Stomach (tissue), 9 donors: ENCODE data around the gene ATXN1. TPM values are rescaled to one million over a fixed set of nuclear protein-coding genes. Genes with fewer than 3 reads are reported as not detected.

Experiments
- DNase-seq, 2 donors: peaks; one replicate each; pipeline versions ENCODE4 v3.0.0 to v3.0.0-alpha.2; 2013 to 2019
- H3K27ac ChIP-seq, 5 donors: fragments of 200-600 bp in 4 of 5; sonication (generic) in 4 of 5; one replicate each; pipeline ENCODE4 v1.5.1; 2013 to 2019; ENCODE audit warnings: mild to moderate bottlenecking in 1 of 5, moderate library complexity in 1 of 5
- H3K27me3 ChIP-seq, 3 donors: fragments of 200-600 bp; sonication (generic); one replicate each; pipeline ENCODE4 v1.5.1; 2017 to 2019; ENCODE audit warnings: mixed run types in 1 of 3
- H3K36me3 ChIP-seq, 4 donors: fragments of 200-600 bp; sonication (generic); 1 replicate in 3 of 4; 2 replicates in 1 of 4; pipeline ENCODE4 v1.5.1; 2016 to 2019
- H3K4me1 ChIP-seq, 4 donors: fragments of 200-600 bp; sonication (generic); one replicate each; pipeline ENCODE4 v1.5.1; 2016 to 2019
- H3K4me3 ChIP-seq, 4 donors: fragments of 200-600 bp; sonication (generic) in 3 of 4; one replicate each; pipeline ENCODE4 v1.5.1; 2016 to 2019; ENCODE audit warnings: mild to moderate bottlenecking in 1 of 4
- H3K9me3 ChIP-seq, 4 donors: fragments of 200-600 bp; sonication (generic); one replicate each; pipeline ENCODE4 v1.5.1; 2016 to 2019
- CTCF ChIP-seq, 7 experiments: fragments of 450-650 bp in 4 of 7; fragments of 200-600 bp in 3 of 7; sonication (generic) in 3 of 7; IDR thresholded peaks; one replicate each; pipeline ENCODE4 v1.5.1; 2016 to 2019; ENCODE audit warnings: antibody characterized with exemption in 7 of 7, control low read depth in 2 of 7, mild to moderate bottlenecking in 1 of 7
- EP300 ChIP-seq: sonication (generic); formaldehyde crosslinking; IDR thresholded peaks from one replicate; pipeline ENCODE4 v1.6.1; 2017; ENCODE audit warnings: antibody characterized with exemption
- POLR2A ChIP-seq, 4 donors: fragments of 450-650 bp; IDR thresholded peaks; one replicate each; pipeline ENCODE4 v1.6.1; 2016; ENCODE audit warnings: antibody characterized with exemption in 4 of 4, control low read depth in 2 of 4, mild to moderate bottlenecking in 1 of 4, moderate library complexity in 1 of 4
- POLR2AphosphoS5 ChIP-seq, 3 donors: sonication (generic); formaldehyde crosslinking; IDR thresholded peaks; one replicate each; pipeline ENCODE4 v1.6.1; 2016; ENCODE audit warnings: antibody characterized with exemption in 3 of 3
- WGBS, 5 donors: extraction: QIAGEN DNeasy Blood & Tissue Kit in 3 of 5; methylation state at CpG; one replicate each; pipeline versions ENCODE4 v1.1.5 to v1.1.7; 2013 to 2018; 5-methylcytosine and 5-hydroxymethylcytosine counted together
- intact Hi-C: fragments of 100-400 bp; cut with DNase I; formaldehyde crosslinking; loops from one replicate; pipeline ENCODE4 v1.15.1; 2023; ENCODE audit warnings: low total_unique reads
- polyA plus RNA-seq, 3 donors: library from polyadenylated mRNA; stranded (reverse); fragments of 200-250 nt; gene quantifications; one replicate each; pipeline ENCODE4 v1.2.3, GENCODE V29; 2013
- total RNA-seq, 5 donors: library from RNA; depleted of rRNA; stranded (reverse); fragments of >200 nt; gene quantifications; one replicate each; pipeline versions ENCODE4 v1.1.0 to v1.2.3, GENCODE V29; 2014 to 2016
- donor health status: healthy with polysubstance abuse.
- donor health status: Bipolar disorder and iron deficiency.
- donor health status: healthy.

ATXN1 gene
- total and polyA plus RNA-seq, 8 donors = 5.2 to 106 (median 39.0) TPM

GRCh38 chr6:16582446-16583143 is 178.7 kb downstream of the ATXN1 start:
- no peak for DNase-seq
- Histone ChIP-seq H3K4me3 (no peak overlapping the region), H3K9me3 (no peaks in the 10 kb centered on the region), H3K4me1 (peaks cover 0 to 10% (median 6%) of the 10 kb centered on the region in 4 donors), H3K27me3 (no peaks in the 10 kb centered on the region), H3K36me3 (peaks cover 0 to 24% (median 21%) of the 10 kb centered on the region in 4 donors), H3K27ac (peak overlapping the region in 3 of 5 donors; percentile 22 to 65 (median 26))
- TF ChIP-seq CTCF (IDR thresholded peaks at IDR 0.05) (no peak), EP300 (no peak), POLR2A (IDR thresholded peaks at IDR 0.05) (no peak), POLR2AphosphoS5 (IDR thresholded peaks at IDR 0.05) (no peak)
- intact Hi-C loops = no loop called here
- 85 to 94% (median 92%) methylated on average over 3 of the region's 3 CpGs for WGBS, 5 donors

- H3K27me3 ChIP-seq = no peaks in the 10 kb centered on the region
- H3K27ac ChIP-seq = no peak overlapping the region
- WGBS, 5 donors = 76 to 97% (median 95%) methylated on average over 3 of the region's 3 CpGs
- no peaks in the 10 kb centered on the region for H3K9me3 ChIP-seq
- H3K36me3 ChIP-seq = peaks cover 0 to 11% (median 8%) of the 10 kb centered on the region in 4 donors
- intact Hi-C loops = no loop called here
- H3K4me3 ChIP-seq = no peak overlapping the region
- no peak for DNase-seq
- peaks cover 0 to 20% (median 9%) of the 10 kb centered on the region in 4 donors for H3K4me1 ChIP-seq
- TF ChIP-seq POLR2AphosphoS5 (IDR thresholded peaks at IDR 0.05) (no peak), CTCF (IDR thresholded peaks at IDR 0.05) (no peak)
Observed at GRCh38 chr6:16578695-16579285, 182.5 kb downstream of the ATXN1 start.

- H3K4me1 ChIP-seq = peaks cover 0 to 20% (median 9%) of the 10 kb centered on the region in 4 donors
- 62 to 76% (median 70%) methylated on average over 9 of the region's 9 CpGs for WGBS, 5 donors
- DNase-seq = no peak
- H3K9me3 ChIP-seq = no peaks in the 10 kb centered on the region
- no peak for TF ChIP-seq CTCF (IDR thresholded peaks at IDR 0.05)
- TF ChIP-seq POLR2A (IDR thresholded peaks at IDR 0.05) = no peak
- TF ChIP-seq EP300 = no peak
- TF ChIP-seq POLR2AphosphoS5 (IDR thresholded peaks at IDR 0.05) = no peak
- intact Hi-C loops = no loop called here
- no peaks in the 10 kb centered on the region for H3K27me3 ChIP-seq
- H3K4me3 ChIP-seq = no peak overlapping the region
- peak overlapping the region in 2 of 5 donors; percentile 33 to 39 for H3K27ac ChIP-seq
- H3K36me3 ChIP-seq = no peaks in the 10 kb centered on the region
Observed at GRCh38 chr6:16576451-16577368, 184.6 kb downstream of the ATXN1 start.

- no peak overlapping the region for H3K27ac ChIP-seq
- intact Hi-C loops = no loop called here
- 92 to 98% (median 93%) methylated on average over 2 of the region's 2 CpGs for WGBS, 5 donors
Observed at GRCh38 chr6:16575655-16576054, 185.6 kb downstream of the ATXN1 start.

More at GRCh38 chr6:16575655-16576054, 185.6 kb downstream of the ATXN1 start:
- Histone ChIP-seq H3K4me3 (no peak overlapping the region), H3K9me3 (no peaks in the 10 kb centered on the region), H3K36me3 (peaks cover 0 to 4% (median 0%) of the 10 kb centered on the region in 4 donors), H3K4me1 (peaks cover 0 to 20% (median 9%) of the 10 kb centered on the region in 4 donors), H3K27me3 (no peaks in the 10 kb centered on the region)
- no peak for DNase-seq
- TF ChIP-seq EP300 = no peak
